ENCODE data around the gene CDKAL1.

Gene CDKAL1

GRCh38 chr6:20678831-20679352, 144.6 kb downstream of the CDKAL1 start:
- no peak for DNase-seq (ENCODE audit: low spot score)

- DNase-seq (ENCODE audit: low spot score), result no peak
These were observed 146.5 kb downstream of the CDKAL1 start for GRCh38 chr6:20680697-20681165.

GRCh38 chr6:20681243-20681684, 147.0 kb downstream of the CDKAL1 start:
- DNase-seq (ENCODE audit: low spot score), result no peak

- DNase-seq (ENCODE audit: low spot score), result no peak
These were observed 150.2 kb downstream of the CDKAL1 start for GRCh38 chr6:20684474-20684873.

GRCh38 chr6:20686142-20686541, 151.9 kb downstream of the CDKAL1 start:
- DNase-seq (ENCODE audit: low spot score), result no peak

GRCh38 chr6:20687494-20687893, 153.2 kb downstream of the CDKAL1 start:
- DNase-seq (ENCODE audit: low spot score), result no peak

- DNase-seq (ENCODE audit: low spot score), result no peak
These were observed 154.6 kb downstream of the CDKAL1 start for GRCh38 chr6:20688710-20689500.

GRCh38 chr6:20691185-20691584, 156.9 kb downstream of the CDKAL1 start:
- no peak for DNase-seq (ENCODE audit: low spot score)

- DNase-seq (ENCODE audit: low spot score), result no peak
These were observed 157.8 kb downstream of the CDKAL1 start for GRCh38 chr6:20692023-20692422.

- DNase-seq (ENCODE audit: low spot score), result peak; percentile 16
These were observed 159.3 kb downstream of the CDKAL1 start for GRCh38 chr6:20693466-20694063.

GRCh38 chr6:20696676-20697075, 162.4 kb downstream of the CDKAL1 start:
- DNase-seq (ENCODE audit: low spot score), result peak; percentile 52

GRCh38 chr6:20698675-20699074, 164.4 kb downstream of the CDKAL1 start:
- no peak for DNase-seq (ENCODE audit: low spot score)

- no peak for DNase-seq (ENCODE audit: low spot score)
These were observed 165.1 kb downstream of the CDKAL1 start for GRCh38 chr6:20699402-20699801.

GRCh38 chr6:20700375-20700774, 166.1 kb downstream of the CDKAL1 start:
- DNase-seq (ENCODE audit: low spot score), result no peak

GRCh38 chr6:20702366-20702765, 168.1 kb downstream of the CDKAL1 start:
- no peak for DNase-seq (ENCODE audit: low spot score)

GRCh38 chr6:20703049-20703448, 168.8 kb downstream of the CDKAL1 start:
- no peak for DNase-seq (ENCODE audit: low spot score)

GRCh38 chr6:20704325-20705025, 170.2 kb downstream of the CDKAL1 start:
- DNase-seq (ENCODE audit: low spot score), result no peak

- no peak for DNase-seq (ENCODE audit: low spot score)
These were observed 171.5 kb downstream of the CDKAL1 start for GRCh38 chr6:20705741-20706140.

GRCh38 chr6:20706238-20706938, 172.1 kb downstream of the CDKAL1 start:
- DNase-seq (ENCODE audit: low spot score), result no peak

GRCh38 chr6:20706939-20707485, 172.8 kb downstream of the CDKAL1 start:
- DNase-seq (ENCODE audit: low spot score), result no peak

GRCh38 chr6:20707870-20708269, 173.6 kb downstream of the CDKAL1 start:
- DNase-seq (ENCODE audit: low spot score), result no peak

All from AG20443 (cell line).